ENCODE results near the gene MINK1. TPM values are rescaled to one million over a fixed set of nuclear protein-coding genes. Genes with fewer than 3 reads are reported as not detected.

Gene MINK1
- total and polyA plus RNA-seq, 2 donors (not counting 1 experiment from before 2014, with no cell fraction given): 109 to 160 TPM

DNA sequence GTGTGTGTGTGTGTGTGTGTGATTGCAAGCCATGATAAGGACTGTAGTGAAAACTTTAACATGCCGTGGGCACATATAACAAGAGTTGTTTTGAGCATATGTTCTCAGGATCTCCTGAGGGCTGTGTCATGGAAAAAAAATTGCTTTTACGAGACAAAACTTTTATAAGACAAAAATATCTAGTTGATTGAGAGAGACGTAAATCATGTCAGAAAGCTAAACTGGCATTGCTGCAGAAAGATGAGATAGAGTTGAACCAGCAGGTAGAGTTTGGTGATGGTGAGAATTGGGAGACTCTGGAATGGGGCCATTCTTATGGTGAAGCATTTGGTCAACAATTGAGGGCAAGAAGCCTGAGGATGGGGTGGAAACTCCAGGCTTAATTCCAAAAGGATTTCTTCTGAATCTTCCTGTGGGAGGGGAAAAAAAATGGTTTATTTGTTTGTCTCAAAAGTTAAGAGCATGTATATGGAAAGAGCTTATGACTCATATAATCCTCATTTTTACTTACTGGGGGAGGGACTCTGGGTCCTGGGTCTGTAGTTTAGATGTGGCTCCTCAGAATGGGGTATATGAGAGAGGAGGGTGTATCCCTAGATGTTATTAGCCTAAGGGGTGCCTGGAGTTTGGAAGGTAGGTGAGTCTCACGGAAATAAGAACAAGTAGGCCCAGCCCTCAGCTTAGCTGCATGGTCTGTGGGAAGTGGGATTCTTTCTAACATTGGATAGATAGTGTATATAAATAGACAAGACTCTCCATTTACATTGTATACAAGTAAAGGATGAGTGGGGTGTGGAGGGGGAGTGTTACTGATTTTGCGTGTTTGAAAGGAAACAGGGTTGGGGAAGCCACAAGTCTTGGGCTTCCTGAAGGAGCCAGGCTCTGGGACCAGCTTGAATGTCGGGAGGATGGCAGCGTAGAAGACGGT is 7.1 kb downstream of the MINK1 start:
- Histone ChIP-seq H3K9me3 (ENCODE audit: control extremely low read depth in 1 of 3, control insufficient read depth in 2 of 3, insufficient read depth in 1 of 3, low read length in 2 of 3) (no peaks in the 10 kb centered on the region), H2AFZ (ENCODE audit: insufficient read depth, low read depth, low read length, poor library complexity, severe bottlenecking) (no peak overlapping the region), H3K27me3 (replicated peaks in 1 of 4; ENCODE audit: control extremely low read depth in 1 of 4, control insufficient read depth in 3 of 4, insufficient read depth in 4 of 4, low read length in 3 of 4) (no peaks in the 10 kb centered on the region), H3K4me2 (replicated peaks; ENCODE audit: low read depth, low read length, poor library complexity, severe bottlenecking) (no peak overlapping the region), H3K36me3 (replicated peaks in 1 of 2; ENCODE audit: control extremely low read depth in 1 of 2, control insufficient read depth in 1 of 2, extremely low read depth in 1 of 2, insufficient read depth in 2 of 2, low read length in 1 of 2) (peaks cover 0 to 13% of the 10 kb centered on the region in 2 experiments), H3K4me1 (ENCODE audit: control insufficient read depth in 2 of 2, insufficient read depth in 2 of 2, low read length in 2 of 2) (peaks cover 5 to 11% of the 10 kb centered on the region in 2 donors), H4K20me1 (ENCODE audit: control insufficient read depth, insufficient read depth, low read length, poor library complexity, severe bottlenecking) (peaks cover 91% of the 10 kb centered on the region), H3K4me3 (ENCODE audit: control extremely low read depth in 1 of 5, extremely low read depth in 1 of 5, insufficient read depth in 1 of 5, low read depth in 2 of 5, low read length in 4 of 5) (no peak overlapping the region), H3K79me2 (ENCODE audit: control insufficient read depth, insufficient read depth, low read length) (peaks cover 93% of the 10 kb centered on the region), H3K27ac (ENCODE audit: low read length in 2 of 2) (no peak overlapping the region), H3K9ac (ENCODE audit: low read length) (no peak overlapping the region)
- no peak overlapping the region for H3K4me3 Mint-ChIP-seq
- DNase-seq (no peak), ATAC-seq (ENCODE audit: low read depth) (no peak)
- H3K4me1 Mint-ChIP-seq: peaks cover 43% of the 10 kb centered on the region
- no peak overlapping the region for H3K27ac Mint-ChIP-seq
- TF ChIP-seq, protein P1, sequence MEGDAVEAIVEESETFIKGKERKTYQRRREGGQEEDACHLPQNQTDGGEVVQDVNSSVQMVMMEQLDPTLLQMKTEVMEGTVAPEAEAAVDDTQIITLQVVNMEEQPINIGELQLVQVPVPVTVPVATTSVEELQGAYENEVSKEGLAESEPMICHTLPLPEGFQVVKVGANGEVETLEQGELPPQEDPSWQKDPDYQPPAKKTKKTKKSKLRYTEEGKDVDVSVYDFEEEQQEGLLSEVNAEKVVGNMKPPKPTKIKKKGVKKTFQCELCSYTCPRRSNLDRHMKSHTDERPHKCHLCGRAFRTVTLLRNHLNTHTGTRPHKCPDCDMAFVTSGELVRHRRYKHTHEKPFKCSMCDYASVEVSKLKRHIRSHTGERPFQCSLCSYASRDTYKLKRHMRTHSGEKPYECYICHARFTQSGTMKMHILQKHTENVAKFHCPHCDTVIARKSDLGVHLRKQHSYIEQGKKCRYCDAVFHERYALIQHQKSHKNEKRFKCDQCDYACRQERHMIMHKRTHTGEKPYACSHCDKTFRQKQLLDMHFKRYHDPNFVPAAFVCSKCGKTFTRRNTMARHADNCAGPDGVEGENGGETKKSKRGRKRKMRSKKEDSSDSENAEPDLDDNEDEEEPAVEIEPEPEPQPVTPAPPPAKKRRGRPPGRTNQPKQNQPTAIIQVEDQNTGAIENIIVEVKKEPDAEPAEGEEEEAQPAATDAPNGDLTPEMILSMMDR (IDR thresholded peaks at IDR 0.05): no peak
- no peak for TF ChIP-seq EZH2 (IDR thresholded peaks at IDR 0.05; ENCODE audit: borderline replicate concordance, insufficient read depth, low read depth, low read length, poor library complexity, severe bottlenecking)
- no peaks in the 10 kb centered on the region for H3K9me3 Mint-ChIP-seq (ENCODE audit: insufficient read depth)
- 46% methylated on average over 4 of the region's 8 CpGs for whole genome bisulfite sequencing (ENCODE audit: insufficient coverage)
- ChIA-PET POLR2A (no interaction called here), CTCF (no interaction called here)
- intact Hi-C loops (cut with micrococcal nuclease): no loop called here
- H3K27me3 Mint-ChIP-seq: no peaks in the 10 kb centered on the region

DNA sequence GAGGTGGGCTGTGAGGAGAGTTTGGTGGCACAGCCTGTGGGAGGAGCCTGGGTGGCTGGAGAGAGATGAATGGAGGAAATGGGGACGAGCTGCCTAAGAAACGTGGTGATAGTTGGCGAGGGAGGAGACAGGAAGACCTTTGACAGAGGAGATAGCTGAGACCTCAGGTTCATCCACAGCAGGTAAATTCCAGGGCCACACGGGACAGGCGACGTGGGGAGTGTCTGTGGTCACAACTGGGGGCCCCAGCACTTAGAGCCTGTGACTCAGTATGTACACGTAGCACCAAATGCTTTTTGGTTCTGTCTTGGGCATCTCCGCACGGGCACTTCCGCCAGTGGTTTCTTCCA is 7.7 kb downstream of the MINK1 start:
- Mint-ChIP-seq H3K4me3 (no peak overlapping the region), H3K27me3 (no peaks in the 10 kb centered on the region), H3K9me3 (ENCODE audit: insufficient read depth) (no peaks in the 10 kb centered on the region), H3K27ac (no peak overlapping the region), H3K4me1 (peaks cover 39% of the 10 kb centered on the region)
- intact Hi-C loops (cut with micrococcal nuclease): no loop called here
- TF ChIP-seq, protein P1 (IDR thresholded peaks at IDR 0.05): no peak
- no peak for TF ChIP-seq EZH2 (IDR thresholded peaks at IDR 0.05; ENCODE audit: borderline replicate concordance, insufficient read depth, low read depth, low read length, poor library complexity, severe bottlenecking)
- Histone ChIP-seq H3K9me3 (ENCODE audit: control extremely low read depth in 1 of 3, control insufficient read depth in 2 of 3, insufficient read depth in 1 of 3, low read length in 2 of 3) (no peaks in the 10 kb centered on the region), H3K4me2 (replicated peaks; ENCODE audit: low read depth, low read length, poor library complexity, severe bottlenecking) (no peak overlapping the region), H3K79me2 (ENCODE audit: control insufficient read depth, insufficient read depth, low read length) (peaks cover 93% of the 10 kb centered on the region), H4K20me1 (ENCODE audit: control insufficient read depth, insufficient read depth, low read length, poor library complexity, severe bottlenecking) (peaks cover 91% of the 10 kb centered on the region), H3K4me3 (ENCODE audit: control extremely low read depth in 1 of 5, extremely low read depth in 1 of 5, insufficient read depth in 1 of 5, low read depth in 2 of 5, low read length in 4 of 5) (no peak overlapping the region), H3K27me3 (replicated peaks in 1 of 4; ENCODE audit: control extremely low read depth in 1 of 4, control insufficient read depth in 3 of 4, insufficient read depth in 4 of 4, low read length in 3 of 4) (no peaks in the 10 kb centered on the region), H3K9ac (ENCODE audit: low read length) (no peak overlapping the region), H3K27ac (ENCODE audit: low read length in 2 of 2) (no peak overlapping the region), H3K4me1 (ENCODE audit: control insufficient read depth in 2 of 2, insufficient read depth in 2 of 2, low read length in 2 of 2) (peaks cover 0 to 5% of the 10 kb centered on the region in 2 donors), H2AFZ (ENCODE audit: insufficient read depth, low read depth, low read length, poor library complexity, severe bottlenecking) (no peak overlapping the region), H3K36me3 (replicated peaks in 1 of 2; ENCODE audit: control extremely low read depth in 1 of 2, control insufficient read depth in 1 of 2, extremely low read depth in 1 of 2, insufficient read depth in 2 of 2, low read length in 1 of 2) (peaks cover 0 to 14% of the 10 kb centered on the region in 2 experiments)
- no peak for DNase-seq
- 71% methylated on average over 10 of the region's 10 CpGs for WGBS (ENCODE audit: insufficient coverage)
- CTCF ChIA-PET: no interaction called here
- POLR2A ChIA-PET: no interaction called here
- ATAC-seq (ENCODE audit: low read depth): no peak
